ENCODE results near the gene CNOT10. TPM values are rescaled to one million over a fixed set of nuclear protein-coding genes. Genes with fewer than 3 reads are reported as not detected.
"Not testable (repeated sequence)": the region's sequence is repeated elsewhere in the genome, so short reads cannot be mapped to it uniquely, and the experiment has no call there.

Gene CNOT10
- total RNA-seq, 1 donor from 2014 or later: 15.5 TPM

DNA sequence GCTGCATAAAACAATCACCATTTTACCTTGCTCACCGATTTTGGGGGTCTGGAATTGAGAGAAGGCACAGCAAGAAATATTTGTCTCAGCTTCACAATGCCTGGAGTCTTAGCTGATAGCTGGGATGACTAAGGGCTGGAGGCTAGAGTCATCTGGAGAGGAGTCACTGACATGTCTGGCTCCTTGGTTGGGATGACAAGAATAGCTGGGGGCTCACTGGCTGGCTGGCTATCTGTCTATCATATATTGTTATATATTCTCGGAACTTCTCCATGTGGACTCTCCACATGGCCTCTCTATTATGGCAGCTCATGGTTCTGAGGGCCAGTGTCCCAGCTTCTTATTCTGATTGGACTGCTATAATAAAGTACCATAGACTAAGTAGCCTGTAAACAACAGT lies 112.8 kb downstream of the CNOT10 start:
- DNase-seq: no peak
- ATAC-seq: no peak
- intact Hi-C loops (cut with micrococcal nuclease): no loop called here

DNA sequence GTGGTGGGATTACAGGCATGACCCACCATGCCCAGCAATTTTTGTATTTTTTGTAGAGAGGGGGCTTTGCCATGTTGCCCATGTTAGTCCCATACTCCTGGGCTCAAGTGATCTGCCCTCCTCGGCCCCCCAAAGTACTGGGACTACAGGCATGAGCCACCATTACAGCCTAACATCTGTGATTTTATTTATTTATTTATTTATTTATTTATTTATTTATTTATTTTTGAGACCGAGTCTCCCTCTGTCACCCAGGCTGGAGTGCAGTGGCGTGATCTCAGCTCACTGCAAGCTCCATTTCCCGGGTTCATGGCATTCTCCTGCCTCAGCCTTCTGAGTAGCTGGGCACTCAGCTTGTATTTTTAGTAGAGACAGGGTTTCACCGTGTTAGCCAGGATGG lies 116.5 kb downstream of the CNOT10 start:
- not testable (repeated sequence) for ATAC-seq

DNA sequence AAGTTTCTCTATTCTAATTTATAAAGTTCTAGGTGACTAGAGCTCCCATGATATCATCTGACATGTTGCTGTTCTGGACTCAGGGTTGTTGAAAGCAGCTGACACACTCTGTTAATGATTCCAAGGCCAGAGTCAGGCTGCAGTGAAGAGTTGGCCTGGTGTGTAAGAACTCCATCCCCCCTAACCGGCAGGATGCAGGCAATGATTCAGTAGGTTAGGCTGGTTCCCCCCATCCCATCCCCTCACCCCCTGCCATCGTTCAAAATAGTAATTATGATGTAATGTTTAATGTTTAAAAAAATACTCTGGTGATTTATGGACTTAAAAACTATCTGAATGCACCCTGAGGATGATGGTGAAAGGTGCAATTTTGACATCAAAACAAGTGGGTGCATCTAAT lies 128.2 kb downstream of the CNOT10 start:
- ATAC-seq (no peak), DNase-seq (no peak)
- intact Hi-C loops (cut with micrococcal nuclease): no loop called here

More for the DNA sequence above, 116.5 kb downstream of the CNOT10 start:
- intact Hi-C loops (cut with micrococcal nuclease); DNase-seq: not testable (repeated sequence)

DNA sequence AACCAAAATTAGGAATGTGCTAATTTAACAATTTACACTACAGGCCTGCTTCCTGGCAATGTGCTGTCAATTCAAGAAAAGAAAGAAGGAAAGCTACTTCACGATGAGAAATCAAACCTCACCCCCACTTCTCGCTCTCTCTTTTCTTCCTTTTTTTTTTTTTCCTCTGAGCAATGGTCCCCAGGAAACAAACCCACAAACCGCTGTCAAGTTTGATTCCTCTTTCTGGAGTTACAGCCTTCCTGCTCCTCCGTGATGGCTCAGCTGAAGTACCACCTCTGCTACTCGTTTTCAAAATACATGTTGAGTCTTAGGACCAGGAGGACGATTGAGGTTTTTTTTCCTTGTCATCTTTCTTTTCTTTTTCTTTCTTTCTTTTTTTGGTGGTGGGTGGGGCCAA lies 129.4 kb downstream of the CNOT10 start:
- ATAC-seq: no peak
- intact Hi-C loops (cut with micrococcal nuclease): no loop called here
- DNase-seq: no peak

DNA sequence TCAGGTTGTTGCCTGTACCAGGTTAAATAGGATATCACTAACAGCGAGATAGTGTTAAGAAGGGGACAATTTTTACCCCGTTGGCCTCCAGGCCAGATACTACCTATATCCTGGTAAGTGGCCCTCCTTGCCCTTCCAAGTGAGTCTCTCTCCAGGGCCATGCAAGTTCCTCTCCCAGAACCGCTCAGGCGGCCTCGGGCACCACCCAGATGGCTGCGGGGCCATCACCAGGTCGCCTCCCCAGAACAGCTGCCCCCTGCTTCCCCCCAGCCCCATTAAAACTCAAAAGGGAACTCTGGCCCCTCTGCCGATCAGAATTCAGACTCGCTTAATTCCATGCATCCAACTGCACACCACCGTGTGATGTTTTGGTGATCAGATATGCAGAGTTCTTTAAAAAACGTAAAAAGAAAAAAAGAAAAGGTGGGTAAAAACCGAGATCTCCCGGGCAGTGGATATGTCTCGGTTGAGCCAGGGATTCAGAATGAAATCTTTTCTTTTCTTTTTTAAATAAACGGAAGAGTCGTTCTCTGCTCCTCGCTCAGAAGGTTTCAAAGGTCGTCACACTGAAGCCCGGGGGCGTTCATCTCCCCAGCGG lies 131.0 kb downstream of the CNOT10 start:
- ATAC-seq: no peak
- intact Hi-C loops (cut with micrococcal nuclease): no loop called here
- no peak for DNase-seq

DNA sequence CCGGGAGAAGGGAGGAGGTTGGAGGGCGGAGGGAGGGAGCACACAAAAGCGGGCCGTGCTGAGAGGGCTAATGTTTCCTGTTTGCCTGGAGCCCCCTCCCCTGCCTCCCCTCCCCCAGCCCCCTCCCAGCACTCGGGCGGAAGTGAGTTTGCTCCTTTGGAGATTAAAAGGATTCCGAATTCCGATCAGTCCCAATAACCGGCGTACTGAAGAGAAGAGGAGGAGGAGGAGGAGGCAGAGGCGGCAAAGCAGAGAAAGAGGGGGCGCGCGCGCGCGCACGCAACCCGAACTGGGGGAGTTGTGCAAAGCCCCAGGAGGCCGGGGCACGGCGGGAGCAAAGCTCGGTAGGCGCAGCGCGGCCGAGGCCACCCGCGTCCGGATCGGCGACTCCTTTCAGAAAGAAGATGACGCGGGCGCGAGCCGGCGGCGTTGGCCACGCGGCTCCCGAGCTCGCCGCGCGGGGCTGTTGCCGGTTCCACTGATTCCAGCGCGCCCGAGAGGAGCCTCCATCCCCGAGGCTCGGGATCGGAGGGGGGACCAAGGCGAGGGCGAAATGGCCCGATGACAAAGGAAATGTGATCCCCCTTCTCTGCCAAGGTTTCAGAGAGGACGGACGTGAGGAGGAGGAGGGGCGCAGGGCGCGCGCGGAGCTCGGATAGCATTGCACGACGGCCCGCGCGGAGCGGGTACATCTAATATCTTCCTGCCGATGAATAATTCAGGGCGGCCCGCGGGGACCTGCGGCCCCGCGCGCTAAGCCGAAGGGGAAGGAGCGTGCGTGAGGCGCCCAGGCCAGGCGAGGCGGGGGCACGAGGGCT lies 131.7 kb downstream of the CNOT10 start:
- ATAC-seq (no peak), DNase-seq (peak; percentile 28)
- intact Hi-C loops (cut with micrococcal nuclease): no loop called here

DNA sequence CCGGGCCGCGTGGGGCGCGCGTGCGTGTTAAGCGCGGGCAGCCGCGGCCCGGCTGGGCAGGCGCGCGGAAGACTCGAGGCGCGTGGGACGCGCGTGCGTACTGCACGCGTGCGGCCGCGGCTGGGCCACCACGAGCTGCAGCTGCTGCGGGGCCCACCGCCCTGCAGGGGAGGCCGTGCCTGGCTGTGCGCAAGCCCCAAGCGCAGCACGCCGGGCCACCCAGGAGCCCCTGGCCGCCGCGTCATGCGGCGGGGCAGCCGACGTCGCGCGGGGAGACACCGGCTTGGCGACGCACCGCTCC lies 132.2 kb downstream of the CNOT10 start:
- no peak for ATAC-seq
- intact Hi-C loops (cut with micrococcal nuclease): no loop called here
- DNase-seq: no peak

DNA sequence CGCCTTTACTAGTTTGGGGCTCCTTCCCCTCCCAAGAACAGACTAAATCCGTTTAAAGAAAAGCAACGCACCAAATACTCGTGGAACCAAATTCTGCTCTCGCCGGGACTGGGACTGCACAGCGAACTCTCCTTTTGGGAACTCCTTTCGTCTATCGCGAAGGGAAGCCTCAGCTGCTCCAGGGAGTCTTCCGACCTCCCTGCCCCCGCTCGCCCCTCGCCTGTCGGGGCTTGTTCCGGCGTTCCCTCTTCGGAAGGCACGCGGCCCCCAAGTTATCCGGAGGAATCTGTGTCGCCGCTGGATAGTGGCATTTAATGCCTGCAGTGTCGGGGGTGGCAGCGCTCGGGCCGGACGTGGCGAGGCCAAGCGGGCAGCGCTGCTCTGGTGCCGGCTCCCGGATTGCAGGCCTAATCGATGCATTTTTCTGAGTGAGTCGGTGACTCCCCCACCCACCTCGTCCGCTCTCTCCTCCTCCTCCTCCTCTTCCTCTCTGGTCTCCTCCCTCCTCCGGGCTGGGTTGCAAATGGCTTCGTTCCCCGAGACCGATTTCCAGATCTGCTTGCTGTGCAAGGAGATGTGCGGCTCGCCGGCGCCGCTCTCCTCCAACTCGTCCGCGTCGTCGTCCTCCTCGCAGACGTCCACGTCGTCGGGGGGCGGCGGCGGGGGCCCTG lies 132.7 kb downstream of the CNOT10 start, which contains the start of gene TRIM71:
TRIM71 (plus strand) TSS at position 440 of the 671 bp plus-strand sequence; CDS start at position 524, 84 bp downstream.
- DNase-seq (no peak), ATAC-seq (no peak)
- intact Hi-C loops (cut with micrococcal nuclease): no loop called here

DNA sequence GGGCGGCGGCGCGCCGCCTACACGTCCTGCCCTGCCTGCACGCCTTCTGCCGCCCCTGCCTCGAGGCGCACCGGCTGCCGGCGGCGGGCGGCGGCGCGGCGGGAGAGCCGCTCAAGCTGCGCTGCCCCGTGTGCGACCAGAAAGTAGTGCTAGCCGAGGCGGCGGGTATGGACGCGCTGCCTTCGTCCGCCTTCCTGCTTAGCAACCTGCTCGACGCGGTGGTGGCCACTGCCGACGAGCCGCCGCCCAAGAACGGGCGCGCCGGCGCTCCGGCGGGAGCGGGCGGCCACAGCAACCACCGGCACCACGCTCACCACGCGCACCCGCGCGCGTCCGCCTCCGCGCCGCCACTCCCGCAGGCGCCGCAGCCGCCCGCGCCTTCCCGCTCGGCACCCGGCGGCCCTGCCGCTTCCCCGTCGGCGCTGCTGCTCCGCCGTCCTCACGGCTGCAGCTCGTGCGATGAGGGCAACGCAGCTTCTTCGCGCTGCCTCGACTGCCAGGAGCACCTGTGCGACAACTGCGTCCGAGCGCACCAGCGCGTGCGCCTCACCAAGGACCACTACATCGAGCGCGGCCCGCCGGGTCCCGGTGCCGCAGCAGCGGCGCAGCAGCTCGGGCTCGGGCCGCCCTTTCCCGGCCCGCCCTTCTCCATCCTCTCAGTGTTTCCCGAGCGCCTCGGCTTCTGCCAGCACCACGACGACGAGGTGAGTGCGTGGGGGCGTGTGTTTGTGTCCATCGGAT lies 133.4 kb downstream of the CNOT10 start:
- no peak for ATAC-seq
- intact Hi-C loops (cut with micrococcal nuclease): no loop called here
- no peak for DNase-seq

DNA sequence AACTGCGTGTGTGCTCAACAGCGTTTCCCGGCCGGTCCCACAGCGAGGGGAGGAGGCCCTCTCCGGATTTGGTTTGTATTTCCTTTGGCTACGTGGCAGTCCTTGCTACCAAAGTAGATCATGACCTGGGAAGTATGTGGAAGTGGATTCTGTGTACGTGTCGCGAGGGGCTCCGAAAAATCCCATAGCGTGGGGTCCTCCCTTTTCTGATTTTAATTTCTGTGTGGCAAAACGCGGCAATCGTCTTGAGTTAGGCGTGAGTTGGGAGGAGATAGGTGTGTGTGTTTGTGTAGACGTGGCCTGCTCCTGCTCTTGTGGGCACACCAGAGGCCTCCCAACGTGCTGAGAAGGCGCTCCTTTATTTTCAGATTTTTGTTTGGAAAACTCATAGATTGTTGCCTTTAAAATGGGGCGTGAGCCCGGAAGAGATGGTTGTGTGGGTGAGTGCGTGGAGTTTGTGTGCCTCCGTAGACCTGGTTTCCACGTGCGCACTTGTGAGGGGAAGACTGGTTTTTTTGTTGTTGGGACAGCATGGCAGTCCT lies 134.1 kb downstream of the CNOT10 start:
- DNase-seq (no peak), ATAC-seq (no peak)
- intact Hi-C loops (cut with micrococcal nuclease): no loop called here

DNA sequence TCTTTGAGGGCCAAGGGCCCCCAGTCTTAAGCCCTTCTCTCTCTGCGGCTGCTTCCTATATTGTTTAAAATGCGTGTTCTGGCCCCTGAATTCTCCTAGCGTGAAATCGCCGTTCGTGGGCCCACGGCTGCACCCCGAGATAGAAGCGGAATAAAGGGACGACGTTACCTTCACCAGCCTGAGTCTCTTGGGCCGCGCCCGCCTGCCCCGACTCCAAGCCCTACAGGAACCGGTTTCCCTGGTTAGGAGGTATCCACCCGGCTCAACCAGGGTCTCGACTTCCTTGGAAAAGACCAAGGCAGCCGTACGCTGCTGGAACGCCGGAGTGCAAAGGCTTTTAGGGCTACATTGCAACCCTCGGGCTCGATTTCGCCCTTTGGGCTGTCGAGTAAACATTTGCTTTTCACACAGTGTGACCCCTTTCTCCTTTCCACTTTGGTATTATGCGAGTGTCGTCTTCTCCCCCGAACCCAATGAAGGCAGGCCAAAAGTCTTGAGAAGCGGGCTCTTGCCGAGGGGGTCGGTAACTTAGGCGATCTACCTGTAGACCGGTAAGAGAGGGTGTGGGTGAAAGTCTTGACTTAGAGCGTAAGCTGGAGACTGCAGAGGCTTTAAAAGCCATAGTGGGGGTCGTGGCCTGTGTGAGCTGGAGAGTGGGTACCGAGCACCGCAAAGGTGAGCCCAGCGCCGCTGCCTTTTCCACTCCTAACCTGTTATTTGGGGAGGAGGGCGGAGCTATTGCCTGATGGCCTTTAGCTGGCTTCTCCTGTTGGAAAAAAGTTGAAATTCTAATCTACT lies 134.8 kb downstream of the CNOT10 start:
- ATAC-seq (no peak), DNase-seq (no peak)
- intact Hi-C loops (cut with micrococcal nuclease): no loop called here

DNA sequence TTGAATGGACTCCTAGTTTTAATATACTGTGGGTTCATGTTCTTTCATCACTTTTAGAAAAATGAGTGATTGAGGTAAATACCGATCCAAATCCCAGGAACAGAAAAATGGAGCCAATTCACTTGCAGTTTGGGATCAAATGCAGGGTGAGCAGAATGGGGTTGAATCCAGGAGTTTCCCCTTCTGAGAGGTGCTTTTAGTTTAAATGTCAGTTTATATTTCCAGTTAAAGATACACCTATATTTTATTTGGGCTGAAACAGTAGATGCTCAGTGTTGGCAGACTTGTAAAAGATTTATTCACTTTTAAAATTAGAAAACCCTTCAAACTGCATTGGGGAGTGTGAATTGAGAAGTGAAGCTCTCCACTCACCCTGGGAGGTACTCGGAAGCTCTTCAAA lies 135.4 kb downstream of the CNOT10 start:
- intact Hi-C loops (cut with micrococcal nuclease): no loop called here
- ATAC-seq: no peak
- DNase-seq: no peak

DNA sequence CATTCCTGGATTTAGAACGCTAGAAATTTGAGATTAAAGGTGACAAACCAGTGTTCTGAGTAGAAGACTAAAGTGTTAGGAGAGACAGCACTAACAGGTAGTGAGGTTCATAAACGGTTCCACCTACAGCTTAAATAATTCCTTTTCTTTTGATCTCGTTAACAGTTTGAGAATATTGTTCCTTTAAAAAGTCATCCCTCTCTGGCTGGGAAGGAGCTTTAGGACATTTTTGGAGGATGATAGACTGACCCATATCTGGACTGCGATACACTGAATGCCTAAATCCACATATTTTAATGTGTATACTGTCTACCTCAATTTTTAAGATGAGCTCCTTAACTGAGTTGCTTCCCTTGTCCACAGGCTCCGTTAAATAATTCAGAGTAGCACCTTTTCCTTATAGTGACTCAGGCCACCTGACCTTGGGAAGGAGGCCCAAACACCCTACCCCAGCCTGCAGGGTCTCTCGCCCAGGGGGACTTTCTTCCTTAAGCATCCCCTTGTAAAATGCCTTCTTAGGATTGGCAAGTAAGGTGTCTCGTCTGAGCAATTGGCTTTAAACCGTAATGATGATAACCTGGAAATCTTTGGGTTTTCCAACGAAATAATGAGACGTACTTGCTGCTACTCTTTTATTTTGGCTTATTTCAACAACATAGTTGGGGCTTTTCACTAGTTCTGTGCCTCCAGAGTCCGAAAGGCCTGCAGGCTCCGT lies 136.1 kb downstream of the CNOT10 start:
- DNase-seq (no peak), ATAC-seq (no peak)
- intact Hi-C loops (cut with micrococcal nuclease): no loop called here

DNA sequence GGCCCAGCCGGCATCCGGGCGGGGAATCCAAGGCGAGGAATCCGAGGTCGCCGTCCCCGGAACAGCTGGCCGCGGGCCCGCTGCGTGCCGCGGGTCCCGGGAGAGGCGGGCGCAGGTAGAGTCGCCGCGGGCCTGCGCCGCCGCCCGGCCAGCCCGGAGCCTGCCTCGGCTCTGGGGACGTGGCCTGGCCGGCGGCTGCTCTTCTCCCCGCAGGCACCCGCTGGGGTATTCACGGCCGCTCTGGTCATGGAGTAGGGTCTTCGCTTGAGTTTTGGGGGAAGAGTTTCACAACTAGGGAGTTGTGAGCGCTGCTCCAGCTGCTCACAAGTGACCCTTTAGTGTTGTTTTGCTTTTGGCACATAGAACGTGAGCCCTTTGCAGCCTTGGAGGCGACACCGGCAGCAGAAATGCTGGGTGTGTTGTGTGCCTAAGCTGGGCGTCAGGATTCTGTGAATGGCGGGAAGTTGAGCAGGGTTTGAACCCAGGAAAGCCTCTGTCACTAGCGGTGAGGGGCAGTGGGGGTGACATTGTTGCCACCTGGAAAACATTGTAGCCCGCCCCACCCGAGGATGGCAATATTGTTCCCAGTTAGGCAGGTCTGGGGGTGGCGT lies 136.8 kb downstream of the CNOT10 start:
- ATAC-seq (peak; percentile 65), DNase-seq (peak; percentile 31)
- intact Hi-C loops (cut with micrococcal nuclease): no loop called here

DNA sequence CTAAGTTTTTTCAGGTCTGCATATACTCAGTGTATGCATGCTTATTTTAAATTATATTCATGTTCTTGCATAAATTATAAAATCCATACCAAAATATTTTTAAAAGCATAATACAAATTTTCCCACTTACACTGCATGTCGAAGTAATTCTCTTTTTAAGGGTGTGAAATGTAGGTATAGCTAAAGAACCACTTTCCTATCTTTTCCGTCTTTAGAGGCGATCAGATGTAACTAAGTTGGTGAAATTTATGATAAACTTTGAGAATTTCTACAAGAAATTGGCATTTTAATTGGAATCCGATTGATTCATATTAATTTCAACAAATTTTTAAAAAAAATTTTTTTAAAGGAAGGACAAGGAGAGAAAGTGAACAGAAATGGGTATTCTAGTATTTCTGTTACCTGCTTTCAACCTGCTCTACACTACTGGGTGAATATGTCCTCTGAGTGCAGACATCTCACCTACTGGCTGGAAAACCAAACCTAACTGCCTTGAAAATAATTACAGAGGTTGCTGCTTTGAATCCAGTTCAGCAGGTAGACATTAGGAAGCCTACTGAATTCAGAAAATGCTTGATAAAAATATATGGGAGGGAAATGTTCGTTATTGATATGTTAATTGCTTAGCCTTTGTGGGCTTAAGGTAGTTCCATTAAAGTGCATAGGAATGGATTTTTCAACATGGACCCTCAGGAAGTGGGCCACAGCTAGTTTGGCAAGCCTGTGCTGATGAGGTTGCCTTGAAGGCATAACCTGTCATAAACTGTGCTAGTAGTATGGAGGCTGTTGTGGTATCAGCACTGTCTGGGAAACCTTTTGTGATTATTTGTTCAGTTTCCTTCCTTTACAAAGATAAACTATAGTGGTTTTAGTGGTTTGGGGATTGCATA lies 137.9 kb downstream of the CNOT10 start:
- intact Hi-C loops (cut with micrococcal nuclease): no loop called here
- ATAC-seq (no peak), DNase-seq (no peak)
